NCI-H1694 treated with DMSO at 0.1 percent for 48 hours (cell line): ENCODE measurements around the gene SLC44A4.
"Not testable (repeated sequence)": the region's sequence is repeated elsewhere in the genome, so short reads cannot be mapped to it uniquely, and the experiment has no call there.

Experiments
- DNase-seq: peaks from one replicate; lab custom pipeline; 2025; lab: John Stamatoyannopoulos, UW

SLC44A4 gene

DNA sequence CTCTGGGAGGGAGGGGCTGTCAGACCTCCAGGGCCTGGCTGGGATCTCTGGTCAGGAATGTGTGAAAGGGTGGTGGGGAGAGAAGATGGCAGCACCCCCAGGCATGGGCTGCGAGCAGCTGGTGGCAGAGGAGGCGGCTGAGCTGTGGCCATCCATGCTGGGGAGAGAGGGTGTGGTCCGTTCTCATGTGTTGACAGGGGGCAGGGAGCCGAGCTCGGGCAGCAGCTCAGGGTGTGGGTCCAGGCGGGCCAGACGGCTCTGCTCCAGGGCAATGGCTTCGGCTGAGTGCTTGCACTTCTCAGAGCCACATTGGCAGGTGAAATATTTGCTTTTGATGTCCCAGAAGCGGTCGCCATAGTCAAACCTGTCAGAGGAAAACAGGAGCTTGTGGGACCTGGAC is 1.1 kb upstream of the SLC44A4 start:
- DNase-seq, result no peak

DNA sequence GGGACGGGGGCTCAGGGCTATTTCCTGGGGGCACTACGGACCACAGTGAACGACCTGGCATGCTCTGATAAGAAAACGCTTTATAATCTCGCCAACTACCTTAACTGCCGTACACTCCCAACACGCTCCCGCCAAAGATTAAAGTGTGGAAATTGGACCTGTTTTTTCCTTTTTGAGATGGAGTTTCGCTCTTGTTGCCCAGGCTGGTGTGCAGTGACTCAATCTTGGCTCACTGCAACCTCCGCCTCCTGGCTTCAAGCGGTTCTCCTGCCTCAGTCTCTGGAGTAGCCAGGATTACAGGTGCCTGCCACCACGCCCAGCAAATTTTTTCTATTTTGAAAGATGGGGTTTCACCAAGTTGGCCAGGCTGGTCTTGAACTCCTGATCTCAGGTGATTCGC is 346 bp upstream of the SLC44A4 start:
- no peak for DNase-seq

DNA sequence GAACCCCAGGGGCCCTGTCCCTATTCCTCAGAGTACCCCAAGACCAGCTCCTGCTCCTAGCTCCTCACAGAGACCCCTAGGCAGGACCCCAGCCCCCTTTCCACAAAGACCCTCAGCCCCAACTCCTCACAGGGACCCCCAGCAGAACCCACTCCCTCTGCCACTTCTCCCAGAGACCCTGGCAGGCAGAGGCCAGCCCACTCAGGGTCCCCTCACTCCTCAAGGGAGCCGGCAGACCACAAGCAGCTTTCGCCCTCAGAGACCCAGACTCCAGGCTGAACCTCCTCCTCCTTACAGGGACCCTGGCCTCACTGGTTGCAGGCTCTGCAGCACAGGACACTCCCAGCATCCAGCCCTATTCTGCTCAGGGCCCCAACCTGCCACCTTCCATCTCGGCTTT is 575 bp downstream of the SLC44A4 start:
- DNase-seq, result no peak

DNA sequence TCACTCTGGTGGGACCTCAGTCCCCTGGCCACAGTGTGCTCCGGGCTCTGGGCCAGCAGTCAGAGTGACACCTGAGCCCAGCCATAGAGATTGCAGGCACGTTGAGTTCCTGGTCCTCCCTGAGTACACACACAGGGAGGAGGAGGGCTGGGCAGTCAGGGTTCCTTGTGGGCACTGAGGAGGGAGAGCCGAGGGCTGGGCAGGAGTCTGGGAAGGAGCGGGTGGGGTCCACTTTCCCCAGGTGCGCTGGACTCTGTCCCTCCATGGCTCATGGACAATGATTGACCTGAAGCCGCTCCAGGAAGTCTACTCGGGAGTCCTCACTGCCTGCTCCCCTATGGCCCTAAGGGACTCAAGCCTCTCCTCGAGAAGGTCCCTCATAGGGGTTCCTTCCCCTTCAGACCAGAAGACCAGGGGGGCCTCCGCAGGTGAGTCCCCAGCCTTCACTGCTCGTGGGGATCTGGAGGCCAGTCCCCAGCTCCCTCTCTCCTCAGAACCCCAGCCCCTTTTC is 1.1 kb downstream of the SLC44A4 start:
- DNase-seq, result no peak

DNA sequence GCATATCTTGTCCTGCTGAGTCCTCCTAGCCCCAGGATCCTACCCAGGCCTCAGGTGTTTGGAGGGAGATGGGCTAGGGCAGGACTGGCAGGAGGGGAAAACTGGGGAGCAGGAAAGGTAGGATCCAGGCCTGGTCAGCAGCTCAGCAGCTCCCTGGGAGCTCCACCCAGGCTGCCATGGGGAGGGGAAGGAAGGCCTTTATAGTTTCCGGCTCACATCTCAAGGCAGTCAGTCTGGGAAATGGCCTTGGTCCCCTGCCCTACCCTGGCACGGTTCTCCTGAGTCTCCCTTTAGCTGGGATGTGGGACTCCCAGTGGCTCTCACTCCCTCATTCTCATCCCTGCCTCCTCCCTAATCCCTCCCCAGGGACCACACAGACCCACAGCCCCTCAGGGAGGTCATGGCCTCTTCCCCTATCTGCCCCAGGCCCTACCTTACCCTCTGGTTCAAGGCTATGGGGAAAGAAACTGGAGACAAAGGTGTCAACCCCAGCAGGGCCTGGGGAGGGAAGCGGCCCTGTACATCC is 1.6 kb downstream of the SLC44A4 start:
- DNase-seq, result no peak

DNA sequence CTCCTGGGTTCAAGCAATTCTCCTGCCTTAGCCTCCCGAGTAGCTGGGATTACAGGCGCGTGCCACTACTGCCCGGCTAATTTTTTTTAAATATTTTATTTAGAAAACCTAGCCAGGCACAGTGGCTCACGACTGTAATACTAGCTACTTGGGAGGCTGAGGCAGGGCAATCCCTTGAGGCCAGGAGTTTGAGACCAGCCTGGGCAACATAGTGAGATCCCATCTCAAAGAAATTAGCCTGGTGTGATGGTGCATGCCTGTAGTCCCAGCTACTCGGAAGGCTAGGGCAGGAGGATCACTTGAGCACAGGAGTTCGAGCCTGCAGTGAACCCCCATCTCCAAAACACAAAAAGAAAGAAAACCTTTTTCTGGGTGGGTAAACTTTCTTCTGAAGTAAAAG is 2.4 kb downstream of the SLC44A4 start:
- no peak for DNase-seq

DNA sequence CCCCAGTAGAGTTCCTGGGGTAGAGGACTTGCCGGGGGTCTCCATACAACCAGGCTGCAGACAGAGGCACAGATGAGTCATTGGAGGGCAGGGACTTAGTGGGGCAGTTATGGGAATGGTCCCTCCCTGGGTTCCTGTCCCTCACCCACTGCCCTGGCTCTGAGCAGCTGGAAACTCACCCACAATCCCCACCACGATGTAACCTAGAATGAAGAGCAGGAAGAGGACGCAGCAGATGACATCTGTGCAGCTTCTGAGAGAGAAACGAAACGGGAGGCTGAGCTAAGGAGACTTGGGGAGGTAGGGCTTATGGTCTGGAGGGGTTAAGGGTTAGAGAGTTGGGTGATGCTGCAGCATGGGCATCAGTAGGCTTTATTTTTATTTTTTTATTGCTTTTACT is 2.9 kb downstream of the SLC44A4 start:
- no peak for DNase-seq

DNA sequence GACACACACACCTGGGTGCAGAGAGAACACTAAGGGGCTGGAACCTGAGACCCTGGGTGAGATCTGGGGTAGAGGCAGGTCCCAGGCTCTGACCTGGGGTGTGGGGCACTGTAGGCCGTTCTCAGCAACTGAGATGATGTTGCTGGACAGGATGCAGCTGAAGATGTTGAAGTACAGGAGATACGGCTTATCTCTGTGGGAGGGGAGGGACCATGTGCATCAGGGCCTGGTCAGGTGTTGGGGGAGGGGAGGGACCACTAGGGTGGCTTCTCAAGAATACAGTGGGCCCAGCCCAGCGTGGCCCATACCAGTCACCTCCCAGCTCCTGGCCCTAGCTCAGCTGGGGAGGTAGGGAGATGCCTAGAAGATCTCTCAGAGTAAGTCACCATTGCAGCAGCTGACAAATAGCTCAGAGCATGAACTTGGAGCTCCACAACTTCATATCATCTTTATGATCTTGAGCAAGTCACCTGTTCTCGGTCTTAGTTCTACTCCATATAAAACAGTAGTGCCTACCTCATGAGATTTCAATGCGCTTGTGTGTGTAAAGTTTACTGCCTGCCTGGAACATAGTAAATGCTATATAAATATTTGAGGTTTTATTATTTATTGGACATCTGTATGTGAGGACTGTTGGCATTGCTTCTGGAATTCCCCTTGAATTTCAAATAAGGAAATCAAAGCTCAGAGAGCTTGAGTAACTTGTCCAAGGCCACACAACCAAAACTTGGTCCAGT is 3.8 kb downstream of the SLC44A4 start:
- no peak for DNase-seq

DNA sequence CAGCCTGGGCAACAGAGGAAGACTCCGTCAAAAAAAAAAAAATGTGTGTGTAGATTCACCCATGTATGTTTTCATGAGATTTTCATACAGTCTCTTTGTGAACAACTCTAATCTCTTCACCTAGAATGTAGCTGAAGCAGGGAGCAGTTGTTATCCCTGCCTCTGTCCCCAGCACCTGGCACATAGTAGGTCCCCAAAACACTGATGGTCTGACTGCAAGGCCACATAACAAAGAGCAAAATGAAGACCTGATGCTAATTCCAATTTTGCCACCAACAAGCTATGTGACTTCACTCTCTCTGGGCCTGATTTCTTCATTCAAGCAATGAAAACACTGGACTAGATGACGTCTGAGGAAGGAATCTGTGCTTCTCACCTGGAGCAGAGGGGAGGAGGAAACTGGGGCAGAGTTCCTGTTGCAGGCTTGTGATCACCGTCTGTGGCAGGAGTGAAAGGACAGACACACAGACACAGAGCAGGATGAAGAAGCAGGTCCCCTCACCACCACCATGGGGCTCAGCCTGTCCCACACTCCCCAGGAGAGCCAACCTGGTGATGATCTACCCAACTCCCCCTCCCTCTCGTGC is 4.6 kb downstream of the SLC44A4 start:
- DNase-seq, result no peak

DNA sequence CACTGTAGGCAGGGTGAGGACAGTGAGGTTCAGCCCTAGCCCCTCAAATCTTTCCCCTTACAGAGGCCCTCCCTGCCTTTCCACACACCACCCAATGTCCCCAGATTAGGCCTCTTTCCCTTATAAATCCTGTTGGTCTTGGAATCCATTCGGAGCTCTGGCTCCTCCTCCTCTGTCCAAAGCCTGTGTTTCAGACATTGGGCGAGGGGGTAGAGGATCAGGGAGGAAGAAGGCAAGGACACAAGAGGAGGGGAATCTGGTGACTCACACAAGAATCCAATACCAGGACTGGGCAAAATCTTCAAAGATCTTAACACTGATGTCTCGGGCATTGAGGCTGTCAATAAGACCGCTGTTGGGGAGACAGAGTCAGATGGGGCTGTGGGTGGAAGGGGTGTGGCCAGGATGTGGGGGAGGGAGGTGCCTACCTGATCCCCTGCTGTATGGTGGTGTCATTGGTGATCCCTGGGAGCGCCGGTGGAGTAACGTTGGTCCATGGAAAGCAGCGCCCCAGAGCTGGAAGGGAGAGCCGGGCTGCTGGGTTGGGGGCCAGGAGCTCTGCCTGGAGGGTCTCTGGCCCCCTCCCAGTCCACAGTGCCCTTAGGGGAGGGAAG is 7.6 kb downstream of the SLC44A4 start:
- no peak for DNase-seq

DNA sequence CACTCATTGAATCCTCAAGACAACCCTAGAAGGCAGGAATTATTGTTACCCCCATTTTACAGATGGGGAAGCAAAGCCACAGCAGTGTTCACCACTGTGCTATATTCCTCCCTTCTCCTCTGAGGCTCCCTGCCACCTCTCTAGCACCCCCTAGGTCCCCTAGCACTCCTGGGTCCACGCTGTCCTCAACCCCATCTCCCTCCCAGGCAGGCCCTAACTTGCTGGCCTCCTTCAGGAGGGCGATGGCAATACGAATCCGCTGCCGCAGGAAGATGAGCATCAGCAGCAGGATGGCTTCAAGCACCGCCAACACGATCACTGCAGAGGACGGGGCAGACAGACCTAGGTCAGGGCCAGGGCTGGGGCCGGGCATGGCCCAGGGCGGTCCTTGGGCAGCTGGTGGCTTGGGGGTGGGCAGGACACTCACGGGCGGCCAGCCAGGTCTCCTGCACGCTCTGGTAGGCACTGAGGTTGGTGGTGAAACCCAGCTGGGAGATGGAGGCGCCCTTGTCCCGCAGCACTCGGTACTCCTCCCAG is 8.3 kb downstream of the SLC44A4 start:
- DNase-seq, result no peak

DNA sequence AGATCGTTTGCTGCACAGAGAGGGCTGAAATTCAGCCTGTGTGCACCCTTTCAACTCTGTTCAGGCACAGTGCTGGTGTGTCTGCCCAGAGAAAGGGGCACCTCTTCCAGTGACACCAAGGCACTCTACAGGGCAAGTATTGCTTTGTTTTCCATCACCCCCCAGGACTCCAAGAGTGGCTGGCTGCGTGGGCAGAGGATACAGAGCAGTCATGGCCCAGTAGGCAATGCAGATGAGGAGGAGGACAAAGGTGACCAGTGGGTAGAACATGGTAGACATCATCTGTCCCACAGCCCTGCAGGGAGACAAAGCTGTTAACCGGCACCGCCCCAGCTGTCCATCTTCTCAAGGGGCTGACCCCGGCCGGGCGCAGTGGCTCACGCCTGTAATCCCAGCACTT is 9.5 kb downstream of the SLC44A4 start:
- DNase-seq, result no peak

DNA sequence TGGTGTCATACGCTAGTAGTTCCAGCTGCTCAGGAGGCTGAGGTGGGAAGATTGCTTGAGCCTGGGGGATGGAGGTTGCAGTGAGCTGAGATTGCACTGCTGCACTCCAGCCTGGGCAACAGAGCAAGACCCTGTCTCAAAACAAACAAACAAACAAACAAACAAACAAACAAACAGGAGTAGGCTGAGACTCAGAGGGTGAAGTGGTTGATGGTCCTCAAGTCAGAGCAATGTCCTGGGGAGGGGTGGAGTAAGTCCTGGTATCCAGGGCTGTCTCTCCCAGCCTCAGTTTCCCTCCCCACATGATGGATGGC is 10.2 kb downstream of the SLC44A4 start:
- not testable (repeated sequence) for DNase-seq

DNA sequence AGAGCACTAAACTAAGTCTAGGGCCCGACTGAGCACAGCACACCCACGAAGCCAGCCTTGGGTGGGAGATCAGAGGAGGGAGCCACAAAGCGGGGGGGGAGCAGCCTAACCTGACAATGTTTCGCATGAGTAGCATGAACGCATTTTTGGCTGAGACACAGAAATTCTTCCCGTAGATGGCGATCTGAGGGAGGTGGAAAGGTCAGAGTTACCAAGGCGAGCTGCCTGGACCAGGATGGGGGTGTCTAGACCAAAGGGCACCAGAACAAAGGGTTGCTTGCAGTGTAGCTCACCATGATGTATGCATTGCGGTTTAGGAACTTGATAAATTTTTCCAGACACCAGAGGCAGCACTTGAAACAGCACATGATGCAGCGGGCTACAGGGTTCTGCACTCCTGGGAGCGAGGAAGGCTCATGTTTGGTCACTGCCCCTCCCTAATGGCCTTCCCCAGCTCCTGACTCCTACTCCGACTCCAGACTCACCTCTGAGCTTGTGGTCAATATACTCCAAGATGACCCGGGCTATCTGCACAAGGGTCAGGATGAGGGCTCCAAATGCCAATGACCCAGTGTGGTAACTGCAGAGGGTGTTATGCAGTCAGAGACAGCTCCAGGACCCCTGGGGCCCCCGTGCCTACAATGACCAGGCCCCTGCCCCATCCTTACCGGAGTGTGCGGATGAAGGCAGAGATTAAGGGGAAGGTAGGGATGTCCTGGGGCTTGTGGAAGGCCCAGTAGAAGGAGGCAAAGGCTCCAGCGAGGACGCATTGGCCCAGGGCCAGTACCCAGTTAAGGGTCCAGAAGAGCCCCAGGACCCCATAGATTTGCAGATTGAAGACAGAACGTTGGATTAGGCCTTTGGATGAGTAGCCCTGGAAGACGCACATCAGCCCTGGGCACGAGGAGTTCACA is 13.3 kb downstream of the SLC44A4 start:
- DNase-seq, result no peak

DNA sequence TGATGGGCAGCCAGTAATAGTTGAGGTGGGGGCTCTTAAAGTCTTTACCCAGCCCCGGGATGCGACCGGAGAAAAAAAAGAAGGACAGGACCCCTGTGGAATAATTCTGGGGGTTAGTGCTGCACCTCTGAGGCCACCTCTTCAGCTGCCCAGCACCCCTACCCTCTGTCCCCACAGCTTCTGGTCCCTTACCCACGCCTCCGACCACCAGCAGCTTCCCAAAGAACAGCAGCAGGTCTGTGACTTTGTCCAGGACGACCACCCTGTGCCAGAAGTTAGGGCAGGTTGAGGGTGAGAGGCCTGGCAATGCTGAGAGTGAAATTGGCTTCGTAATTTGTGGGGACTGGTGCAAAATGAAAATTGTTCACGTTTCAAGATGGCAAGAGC is 14.0 kb downstream of the SLC44A4 start:
- DNase-seq, result no peak

DNA sequence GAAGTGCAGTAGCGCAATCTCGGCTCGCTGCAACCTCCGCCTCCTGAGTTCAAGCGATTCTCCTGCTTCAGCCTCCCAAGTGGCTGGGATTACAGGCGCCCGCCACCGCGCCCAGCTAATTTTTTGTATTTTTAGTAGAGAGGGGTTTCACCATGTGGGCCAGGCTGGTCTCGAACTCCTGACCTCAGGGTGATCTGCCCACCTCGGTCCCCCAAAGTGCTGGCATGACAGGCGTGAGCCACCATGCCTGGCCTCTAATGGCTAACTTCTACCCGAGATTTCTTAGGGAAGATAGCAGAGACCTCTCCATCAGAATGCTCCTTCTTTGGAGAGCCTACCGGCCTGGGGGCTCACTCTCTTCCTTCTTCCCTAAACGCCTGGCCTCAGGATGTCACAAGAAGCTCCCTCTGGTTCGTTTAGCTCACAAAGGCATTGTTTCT is 14.7 kb downstream of the SLC44A4 start:
- not testable (repeated sequence) for DNase-seq

DNA sequence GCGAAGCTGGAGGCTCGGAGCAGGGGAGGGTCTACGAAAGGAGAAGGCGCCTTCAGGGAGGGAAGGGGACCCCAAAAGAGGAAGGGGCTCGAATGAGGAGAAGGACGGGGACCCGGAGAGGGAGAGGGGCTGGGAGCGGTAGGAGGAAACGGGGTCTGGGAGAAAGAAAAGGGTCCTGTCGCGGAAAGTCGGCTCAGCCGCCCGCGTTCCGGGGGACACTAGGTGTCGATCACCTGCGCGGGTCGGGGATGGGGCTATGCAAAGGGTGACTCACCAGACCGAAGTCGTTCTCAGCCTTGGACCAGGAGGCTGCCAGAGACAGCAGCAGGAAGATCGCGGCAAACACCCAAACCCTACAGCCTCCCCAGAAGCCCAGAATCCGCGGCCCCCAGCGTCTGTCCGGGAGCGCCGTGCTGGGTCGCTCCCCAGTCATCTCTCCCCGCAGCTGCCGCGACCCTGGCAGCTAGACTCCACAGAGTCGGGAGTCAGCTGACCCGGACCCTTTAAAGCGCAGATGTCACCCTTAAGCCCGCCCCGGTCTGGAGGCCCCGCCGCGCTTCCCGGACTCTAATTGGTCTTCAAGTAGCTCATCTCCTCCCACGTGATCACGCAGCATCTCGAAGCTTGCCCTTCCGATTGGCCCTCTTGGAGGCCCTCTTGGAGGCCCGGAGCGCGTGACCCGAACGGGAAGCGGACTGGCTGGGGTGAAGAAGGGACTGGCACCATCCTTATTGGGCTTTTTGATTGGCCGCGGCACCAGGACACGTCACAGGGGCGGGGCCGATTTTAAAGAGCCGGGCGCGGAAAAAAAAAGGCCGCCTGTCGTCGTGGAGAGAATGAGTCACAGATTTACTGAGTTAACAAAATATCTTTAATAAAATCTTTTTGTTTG is 16.2 kb downstream of the SLC44A4 start, which contains the start of gene NEU1:
Gene NEU1 (minus strand): TSS at position 478 of the 892 bp plus-strand sequence. CDS start 45 bp downstream, at position 433.
- peak; percentile 98 for DNase-seq

DNA sequence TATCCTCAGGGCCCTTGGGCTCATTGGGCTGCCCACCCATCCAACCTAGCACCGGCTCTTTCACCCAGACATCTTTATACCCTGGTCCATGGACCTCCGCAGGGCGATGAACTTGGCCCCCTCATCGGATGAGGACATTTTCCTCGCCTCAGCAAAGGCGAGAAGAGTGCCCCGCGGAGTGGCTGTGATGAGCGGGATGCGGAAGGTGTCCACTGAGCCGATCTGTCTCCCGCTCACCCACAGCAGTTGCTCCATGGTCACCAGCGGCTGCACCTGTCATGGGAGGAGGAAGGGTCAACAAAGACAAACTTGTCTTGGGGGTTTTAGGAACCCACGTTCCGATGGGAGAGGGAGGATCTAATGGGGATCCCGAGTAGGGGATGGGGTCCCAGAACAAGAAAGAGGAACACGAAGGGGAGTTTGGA is 16.9 kb downstream of the SLC44A4 start:
- no peak for DNase-seq

DNA sequence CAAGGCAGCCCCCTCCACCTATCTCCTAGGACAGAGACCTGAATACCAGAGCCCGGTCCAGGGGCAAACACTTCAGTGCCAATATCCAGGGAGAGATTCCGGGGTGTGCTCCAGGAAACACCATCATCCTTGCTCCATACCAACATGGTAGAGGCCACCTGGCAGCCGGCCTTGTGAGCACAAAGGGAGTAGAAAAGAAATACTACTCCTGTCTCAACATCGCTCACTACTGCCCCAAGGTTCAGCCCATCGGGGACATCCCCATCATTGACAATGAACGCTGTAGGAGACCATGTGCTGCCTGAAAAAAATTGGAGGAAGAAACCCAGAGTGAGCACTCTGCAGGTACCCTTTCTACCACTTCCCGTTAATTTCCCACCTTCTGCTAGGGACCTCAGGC is 17.6 kb downstream of the SLC44A4 start:
- no peak for DNase-seq

DNA sequence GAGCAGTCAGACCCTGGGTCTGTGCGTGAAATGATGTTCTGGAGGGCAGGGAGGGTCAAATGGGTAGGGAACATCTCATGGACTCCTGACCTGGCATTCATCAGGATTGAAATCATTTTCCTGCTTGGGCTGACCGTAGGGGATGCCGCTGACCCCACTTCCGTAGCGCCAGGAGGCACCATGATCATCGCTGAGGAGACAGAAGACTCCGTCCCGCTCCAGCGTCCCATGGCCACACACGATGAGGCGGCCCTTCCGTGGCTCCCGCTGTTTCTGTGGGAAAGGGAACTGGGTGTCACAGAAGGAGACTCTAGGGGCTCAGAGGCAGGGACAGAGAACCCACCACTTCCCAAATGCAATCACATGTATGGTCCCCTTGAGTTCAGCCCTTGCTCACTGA is 18.4 kb downstream of the SLC44A4 start:
- no peak for DNase-seq

DNA sequence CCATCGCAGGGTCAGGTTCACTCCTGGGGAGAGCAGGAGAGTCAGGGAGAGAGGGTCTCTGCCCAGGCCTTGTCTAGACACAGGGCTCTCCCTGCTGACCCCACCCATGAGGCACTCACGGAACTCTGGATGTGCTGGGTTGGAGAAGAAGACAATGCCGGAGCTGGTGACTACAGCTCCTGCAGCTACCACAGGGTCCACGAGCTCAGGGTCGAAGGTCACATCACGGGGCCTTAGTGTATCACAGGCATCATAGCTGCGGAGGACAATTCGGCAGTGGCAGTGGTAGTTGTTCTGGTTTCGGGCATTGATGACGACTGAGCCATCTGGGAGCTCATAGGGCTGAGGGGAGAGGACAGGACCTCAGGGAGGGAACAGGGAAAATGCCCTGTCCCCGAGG is 18.9 kb downstream of the SLC44A4 start:
- no peak for DNase-seq
